ENCODE results near the gene RABL2B.

Gene RABL2B

DNA sequence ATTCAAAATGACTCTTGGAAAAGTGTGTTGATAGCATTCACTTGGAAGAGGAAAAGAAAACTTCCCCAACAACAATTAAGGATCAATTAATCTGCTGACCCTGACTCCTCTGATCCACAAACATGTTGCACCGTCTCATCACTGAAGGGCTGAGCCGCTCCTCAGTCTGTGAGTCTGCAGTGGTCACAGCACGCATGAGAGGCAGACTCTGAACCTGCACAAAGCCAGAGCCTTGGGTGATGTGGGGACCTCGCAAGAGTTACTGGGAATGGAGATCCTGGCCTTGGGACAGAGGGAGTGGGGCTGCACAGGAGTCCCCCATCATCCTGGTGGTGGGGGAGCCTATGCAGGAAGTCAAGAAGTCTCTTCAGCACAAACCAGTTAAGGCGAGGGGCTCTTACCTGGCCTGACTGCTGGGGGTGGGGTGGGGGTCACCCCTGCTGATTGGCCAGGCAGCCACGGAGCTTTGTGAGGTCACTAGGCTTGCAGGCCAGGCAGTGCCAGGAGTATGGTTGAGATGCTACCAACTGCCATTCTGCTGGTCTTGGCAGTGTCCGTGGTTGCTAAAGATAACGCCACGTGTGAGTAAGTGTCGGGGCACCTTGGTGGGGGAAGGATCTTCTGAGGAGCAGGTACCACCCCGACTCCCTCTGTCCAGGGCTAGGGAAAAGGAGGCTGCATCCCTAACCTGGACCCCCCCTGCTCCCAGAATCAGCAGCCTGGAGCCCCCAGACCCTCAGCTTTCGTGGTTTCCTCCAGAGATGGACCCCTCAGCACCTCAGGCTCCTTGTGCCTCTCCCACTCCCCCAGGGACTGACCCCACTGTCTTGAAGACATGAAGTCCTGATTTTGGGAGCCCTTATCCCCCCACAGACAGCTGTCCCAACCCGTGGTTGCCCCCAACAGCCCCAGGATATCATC lies 45.4 kb downstream of the RABL2B start, which contains the start of gene ACR:
Gene ACR, plus strand, starts transcription at position 477 of the 921 bp plus-strand sequence. Its CDS starts 32 bp downstream, at position 509.
- DNase-seq = no peak

DNA sequence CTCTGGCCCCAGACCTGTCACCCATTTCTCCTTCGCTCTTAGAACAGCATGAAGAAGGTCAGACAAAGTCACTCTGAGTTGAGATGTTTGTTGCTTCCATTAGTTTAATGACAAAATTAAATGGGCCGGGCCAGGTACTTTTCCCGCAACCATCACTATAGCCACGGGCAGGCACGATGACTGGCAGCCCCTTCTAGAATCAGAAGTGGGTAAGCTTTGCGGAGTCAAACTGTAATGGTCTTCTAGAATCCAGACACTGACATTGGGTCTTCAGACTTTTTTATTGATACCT lies 47.8 kb downstream of the RABL2B start:
- no peak for DNase-seq

DNA sequence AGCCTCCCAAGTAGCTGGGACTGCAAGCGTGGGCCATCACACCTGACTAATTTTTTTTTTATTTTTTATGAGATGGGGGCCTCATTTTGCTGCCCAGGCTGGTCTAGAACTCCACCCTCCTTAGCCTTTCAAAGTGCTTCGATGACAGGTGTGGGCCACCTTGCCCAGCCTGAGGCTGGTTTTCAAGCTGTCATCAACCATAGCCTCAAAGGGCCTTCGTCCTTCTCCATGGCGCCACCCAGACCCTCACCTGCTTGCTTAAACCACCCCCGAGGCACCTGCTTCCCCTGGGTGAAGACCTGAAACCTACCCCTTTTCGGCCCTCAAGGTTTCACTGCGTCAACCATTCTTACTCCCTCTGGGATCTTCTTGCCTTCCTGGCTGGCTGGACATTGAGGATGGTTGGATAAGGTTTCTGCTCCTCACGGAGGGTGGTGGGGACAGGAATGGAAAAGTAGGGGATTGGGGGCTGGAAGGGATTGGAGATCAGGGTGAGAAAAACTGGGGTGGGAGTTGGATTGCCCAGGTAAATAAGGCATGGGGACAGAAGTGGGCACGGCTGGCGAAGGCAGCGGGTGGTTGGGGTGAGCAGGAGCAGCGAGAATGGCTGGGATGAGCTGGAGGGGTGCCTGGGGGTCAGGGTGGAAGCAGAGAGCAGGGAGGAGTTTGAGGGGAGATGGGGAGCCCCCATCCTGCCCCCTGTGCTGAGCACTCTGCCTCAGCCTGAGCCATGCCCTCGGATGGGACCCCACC lies 48.3 kb downstream of the RABL2B start:
- DNase-seq = no peak

DNA sequence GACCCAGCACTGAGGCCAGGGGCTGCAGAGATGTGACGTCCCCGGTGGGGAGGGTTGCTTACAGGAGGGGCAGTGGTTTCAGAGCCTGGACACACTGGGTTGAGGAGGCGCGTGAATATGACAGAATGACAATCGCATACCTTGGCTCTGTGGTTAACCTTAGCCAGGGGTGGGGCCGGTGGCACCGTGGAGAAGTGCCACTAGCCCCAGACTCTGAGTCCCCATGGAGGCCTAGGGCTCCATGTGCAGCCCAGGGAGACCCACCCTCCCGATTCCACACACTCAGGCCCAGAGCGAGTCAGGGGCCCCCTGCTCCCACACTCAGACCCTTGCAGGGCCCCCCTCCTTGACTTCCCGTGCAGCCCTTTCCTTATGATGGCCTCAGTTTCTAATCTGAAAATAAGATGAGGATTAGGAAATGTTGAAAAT lies 49.1 kb downstream of the RABL2B start:
- DNase-seq = no peak

DNA sequence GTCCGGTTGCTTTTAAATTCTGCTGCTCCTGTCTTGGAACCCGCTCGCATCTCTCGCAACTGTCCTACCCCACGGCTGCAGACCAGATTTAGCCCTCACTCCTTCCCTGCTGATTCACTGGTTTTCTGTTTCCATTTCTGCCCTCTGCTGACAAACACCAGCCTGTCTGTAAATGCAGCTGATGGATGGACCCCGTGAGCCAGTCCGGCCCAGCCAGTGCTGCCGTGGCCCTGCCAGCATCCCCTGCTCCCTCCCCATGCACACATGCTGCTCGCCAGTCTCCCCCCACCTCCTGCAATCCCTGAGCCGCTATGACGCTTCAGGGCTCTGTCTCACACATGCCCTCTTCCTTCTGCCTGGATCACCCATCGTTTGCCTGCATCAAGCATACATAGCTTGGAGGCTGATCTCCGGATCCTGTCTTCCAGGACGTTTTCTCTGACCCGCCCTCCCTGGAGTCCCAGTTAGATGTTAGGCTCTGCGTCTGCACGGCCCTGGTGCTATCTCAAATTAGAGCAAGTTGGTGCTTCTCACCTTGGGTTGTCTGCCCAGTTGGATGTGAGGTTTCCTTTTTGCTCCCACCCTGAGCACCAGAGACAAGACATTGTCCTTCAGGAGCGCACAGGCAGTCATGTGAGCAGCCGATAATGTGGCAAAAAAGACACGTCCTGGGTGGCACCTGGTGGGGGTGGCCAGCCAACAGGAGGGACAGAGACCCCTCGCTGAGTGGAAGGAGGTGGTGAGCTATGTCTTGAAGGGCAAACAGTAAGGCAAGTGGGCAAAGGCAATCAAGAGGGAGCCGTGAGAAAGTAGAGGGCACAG lies 49.7 kb downstream of the RABL2B start:
- no peak for DNase-seq

DNA sequence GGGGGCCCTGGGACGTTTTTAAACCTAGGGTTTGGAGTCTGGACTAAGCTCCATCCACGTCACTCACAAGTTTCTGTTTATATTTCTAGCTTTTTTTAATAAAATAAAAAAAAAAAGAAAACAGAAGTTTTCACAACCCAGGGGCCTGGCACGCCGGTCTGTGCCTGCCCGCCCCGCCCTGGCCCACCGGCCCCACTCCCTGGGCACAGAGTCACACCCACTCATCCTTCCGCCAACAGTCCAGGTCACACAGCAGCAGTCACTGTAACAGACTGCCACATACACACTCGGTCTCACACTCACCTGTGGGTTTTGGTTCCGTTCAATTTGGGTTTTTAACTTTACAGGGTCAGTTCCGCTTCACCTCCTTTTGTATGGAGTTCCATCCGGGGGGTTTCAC lies 50.8 kb downstream of the RABL2B start:
- no peak for DNase-seq

DNA sequence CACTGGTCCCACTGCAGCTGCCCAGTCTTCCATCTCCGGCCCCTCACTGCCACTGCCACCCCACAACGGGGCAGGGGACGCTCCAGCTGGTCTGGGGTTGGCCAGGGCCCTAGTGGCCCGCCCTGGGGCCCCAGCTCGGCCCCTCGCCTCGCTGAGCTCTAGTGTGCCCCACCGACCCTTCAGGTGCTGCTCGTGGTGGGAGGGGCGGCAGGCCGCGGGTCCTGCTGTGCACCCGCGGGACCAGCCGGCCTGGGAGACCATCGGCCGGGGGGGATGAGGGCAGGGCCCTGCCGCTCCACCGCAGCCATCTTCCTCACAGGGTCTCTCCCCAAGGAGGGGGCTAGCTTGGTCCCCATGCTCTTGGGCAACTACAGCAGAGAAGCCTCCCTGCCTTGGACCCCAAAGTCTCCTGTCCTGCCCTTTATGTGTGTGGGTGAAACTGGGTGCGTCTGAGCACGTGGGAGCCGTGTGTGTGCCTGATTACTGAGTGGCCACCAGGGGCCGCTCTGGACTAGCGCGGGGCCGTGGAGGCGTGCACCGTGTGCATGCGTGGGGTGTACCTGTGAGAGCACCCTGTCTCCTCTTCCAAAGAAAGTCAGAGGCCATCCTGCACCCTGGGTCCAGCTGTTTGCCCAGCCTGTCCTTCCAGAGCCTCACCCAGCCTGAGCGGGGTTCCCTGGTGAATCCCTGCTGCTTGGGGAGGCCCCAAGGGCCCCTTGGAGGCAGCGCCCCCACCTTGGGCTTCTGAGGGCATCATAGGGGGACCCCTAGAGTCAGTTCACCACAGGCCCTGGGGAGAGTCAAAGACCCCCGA lies 51.4 kb downstream of the RABL2B start:
- peak in 1 of 2 experiments; percentile 31 for DNase-seq

DNA sequence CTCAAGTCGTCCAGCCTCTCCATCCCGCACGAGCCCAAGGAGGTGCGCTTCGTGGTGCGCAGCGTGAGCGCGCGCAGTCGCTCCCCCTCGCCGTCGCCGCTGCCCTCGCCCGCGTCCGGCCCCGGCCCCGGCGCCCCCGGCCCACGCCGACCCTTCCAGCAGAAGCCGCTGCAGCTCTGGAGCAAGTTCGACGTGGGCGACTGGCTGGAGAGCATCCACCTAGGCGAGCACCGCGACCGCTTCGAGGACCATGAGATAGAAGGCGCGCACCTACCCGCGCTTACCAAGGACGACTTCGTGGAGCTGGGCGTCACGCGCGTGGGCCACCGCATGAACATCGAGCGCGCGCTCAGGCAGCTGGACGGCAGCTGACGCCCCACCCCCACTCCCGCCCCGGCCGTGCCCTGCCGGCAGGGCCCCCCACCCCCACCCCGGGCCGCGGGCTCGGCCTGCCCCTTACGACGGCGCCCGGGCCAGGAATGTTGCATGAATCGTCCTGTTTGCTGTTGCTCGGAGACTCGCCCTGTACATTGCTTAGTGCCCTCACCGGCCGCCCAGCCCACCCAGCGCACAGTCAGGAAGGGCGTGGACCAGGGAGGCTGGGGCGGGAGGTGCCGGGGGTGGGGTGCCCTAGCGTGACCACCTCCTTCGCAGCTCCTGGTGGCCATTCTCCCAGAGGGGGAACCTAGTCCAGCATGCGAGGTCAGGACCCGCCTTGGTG lies 52.3 kb downstream of the RABL2B start:
- no peak for DNase-seq

DNA sequence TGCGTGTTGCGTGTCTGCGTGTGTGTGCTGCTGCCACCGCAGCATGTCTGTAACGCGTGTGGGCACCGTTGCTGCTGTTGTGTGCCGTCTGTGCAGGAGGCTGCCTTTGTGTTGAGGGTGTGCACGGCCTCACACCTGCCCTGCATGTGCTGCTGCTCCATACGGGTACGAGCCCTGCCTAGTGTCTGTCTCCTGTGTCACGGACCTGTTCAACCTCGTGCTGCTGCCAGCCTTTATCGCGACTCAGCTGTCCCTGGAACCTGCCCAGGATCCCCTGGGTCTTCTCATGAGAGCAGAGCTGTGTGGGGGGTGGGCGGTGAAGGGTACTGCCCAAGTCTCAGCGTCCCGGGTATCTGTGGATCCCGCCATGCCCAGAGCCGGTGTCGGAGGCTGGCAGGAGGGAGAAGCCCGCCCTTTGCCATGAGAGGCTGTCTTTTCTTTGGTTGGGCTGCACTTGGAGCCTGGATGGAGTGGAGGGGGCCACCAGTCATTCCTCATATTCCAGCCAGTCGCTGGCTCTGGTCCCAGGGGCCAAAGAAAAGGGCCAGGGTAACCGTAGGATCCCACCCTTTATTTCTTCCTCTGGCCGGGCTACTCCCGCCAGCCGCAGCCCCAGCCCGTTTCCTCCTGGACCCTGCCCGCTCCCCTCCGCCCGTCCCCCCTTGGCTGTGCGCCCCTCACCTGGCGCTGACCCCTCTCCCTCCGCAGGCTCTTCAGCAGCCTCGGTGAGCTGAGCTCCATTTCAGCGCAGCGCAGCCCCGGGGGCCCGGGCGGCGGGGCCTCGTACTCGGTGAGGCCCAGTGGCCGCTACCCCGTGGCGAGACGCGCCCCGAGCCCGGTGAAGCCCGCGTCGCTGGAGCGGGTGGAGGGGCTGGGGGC lies 53.2 kb downstream of the RABL2B start:
- DNase-seq = no peak

DNA sequence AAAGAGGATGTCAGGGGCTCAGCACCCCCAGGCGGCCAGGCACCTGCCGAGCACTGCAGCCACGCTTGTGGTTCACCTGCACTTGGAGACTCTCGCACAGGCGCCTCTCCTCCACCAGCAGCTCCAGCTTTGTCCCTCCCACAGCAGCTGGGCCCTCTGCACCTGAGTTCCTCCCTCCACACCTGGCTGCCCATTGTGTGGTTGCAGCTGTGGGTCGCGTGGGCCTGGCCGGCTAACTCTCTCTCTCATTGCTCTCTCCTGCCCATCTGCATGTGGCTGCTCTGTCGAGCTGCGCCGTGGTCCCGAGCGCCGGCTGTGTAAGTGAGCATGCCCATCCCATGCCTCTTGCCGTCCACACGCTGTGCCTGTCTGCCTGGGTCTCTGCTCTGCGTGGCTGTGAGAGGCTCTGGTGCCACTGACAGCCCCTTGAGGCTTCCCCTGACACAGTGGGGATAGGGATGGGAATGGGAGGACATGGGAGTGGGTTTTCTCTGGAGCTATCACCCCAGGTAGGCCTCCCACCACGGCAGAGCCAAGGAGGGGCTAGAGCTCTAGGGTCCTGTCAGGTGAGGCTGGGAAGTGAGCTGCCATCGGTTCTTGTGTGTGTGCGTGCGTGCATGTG lies 53.9 kb downstream of the RABL2B start:
- no peak for DNase-seq

DNA sequence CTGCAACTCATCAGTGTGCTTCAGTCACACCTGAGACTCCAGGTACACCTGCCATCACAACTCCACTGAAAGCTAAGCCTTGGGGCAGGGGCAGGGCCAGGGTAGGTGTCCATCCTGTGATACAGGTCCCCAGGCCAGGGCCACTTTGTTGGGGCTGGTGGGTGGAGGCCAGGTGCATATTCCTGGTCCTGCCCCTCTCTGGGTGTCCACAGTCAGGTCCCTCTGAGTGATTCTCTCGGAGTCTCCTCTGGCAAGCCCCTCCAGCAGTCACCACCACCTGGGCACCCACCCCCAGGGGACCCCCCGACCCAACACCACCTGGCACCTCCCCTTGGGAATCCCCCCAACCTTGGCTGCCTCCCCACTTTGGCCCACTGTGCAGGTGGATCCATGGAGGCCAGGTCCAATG lies 54.9 kb downstream of the RABL2B start:
- no peak for DNase-seq

DNA sequence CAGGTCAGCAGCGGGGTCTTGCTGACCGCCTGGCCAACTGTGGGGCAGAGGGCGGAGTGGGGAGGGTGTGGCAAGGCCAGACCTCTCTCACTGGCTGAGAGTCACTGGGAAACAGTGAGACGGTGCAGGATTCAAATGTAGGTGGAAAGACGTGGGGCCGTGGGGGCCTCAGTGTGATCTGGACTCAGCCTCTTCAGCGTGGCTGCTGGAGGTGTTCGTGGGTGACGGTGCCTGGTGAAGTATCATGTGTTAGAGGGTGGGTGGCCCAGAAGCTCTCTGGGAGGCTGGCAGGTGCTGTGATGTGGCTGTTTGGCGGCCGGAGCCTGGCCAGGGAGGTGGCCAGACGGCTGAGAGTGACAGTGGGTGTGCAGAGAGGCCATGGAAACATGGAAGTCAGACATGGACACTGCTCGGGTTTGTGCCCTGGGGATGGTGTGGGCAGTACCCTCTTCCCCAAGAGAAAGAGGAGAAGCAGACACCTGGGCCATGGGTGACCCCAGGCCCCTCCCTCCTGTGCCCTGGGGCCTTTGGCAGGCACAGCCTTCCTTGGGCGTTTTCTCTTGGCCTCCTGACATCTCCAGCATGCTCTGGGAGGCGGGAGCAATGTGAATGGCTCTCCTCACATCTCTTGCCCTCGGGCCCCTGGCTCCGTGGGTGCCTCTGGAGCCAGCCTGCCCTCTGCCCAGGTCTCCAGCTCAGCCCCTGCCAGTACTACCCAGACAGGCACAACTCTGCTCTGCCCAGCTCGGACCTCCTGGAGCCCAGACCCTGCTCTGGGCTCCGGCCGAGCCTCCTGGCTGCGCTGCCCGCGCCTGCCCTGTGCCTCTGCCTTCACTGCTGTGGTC lies 55.5 kb downstream of the RABL2B start:
- DNase-seq = no peak

DNA sequence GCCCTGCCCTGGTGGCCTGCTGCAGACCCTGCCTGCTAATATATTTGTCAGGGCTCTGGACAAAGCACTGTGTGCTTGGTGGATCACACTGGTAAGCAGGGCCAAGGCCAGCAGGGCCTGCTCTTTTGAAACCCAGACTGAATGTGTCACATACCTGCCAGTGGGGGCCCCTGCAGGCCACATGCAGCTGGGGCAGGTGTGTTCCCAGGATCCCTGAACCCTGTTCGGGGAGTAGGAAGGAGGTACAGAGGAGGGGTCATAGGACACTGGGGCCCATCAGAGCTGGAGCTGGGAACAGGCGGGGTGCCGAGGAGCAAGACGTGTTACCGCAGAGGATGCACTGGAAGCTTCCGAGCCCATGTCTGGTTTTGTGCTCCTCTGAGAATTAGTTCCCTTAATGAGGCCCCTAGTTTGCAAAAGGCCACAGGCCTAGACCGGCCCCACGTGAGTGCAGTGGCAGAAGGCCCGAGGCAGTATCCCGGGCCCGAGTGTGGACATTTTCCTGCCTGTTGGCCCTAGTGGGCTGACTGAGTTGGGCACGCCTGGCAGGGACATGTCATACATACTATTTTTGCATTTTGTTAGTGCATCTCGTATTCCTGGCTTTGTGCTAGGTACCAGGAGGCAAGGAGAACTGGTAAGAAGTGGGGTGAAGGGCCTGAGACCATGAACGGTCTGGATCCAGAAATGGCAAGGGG lies 56.6 kb downstream of the RABL2B start:
- DNase-seq = no peak

DNA sequence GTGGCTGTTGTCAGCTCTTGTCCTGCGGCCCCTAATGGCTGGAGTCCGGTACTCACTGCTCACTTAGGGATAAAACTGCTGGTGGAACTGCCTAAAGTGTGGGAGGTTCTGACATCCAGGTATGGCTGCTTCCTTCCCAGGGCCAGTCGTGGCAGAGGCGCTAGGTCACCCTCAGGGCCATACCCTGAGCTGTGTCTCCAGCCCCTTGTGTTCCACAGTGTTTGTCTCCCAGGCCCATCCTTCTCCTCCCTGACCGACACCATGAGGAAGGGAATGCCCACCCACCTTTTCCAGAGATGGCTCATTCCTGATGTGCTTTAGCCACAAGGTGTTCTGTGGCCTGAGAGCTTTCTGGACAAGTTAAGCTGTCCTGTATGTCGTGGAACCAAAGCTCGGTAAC lies 57.8 kb downstream of the RABL2B start:
- DNase-seq = no peak

DNA sequence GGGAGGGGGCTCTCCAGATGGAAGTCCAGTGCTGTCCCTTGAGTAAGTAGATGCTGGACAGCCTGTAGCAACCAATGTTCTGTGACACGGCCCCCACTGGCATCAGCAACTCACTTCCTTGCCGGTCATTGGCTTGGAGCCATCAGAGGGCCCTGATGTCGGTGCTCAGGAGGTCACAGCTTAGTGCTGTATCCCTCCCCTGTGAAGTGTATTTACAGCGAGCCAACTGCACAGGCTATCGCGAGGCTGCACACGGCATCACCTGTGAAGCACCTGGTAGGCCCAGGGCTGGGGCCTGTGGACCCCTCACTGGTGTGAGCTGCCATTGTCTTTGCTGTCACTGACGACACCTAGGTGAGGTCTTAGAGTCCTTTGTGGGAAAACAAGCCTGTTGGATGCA lies 58.8 kb downstream of the RABL2B start:
- DNase-seq = no peak

DNA sequence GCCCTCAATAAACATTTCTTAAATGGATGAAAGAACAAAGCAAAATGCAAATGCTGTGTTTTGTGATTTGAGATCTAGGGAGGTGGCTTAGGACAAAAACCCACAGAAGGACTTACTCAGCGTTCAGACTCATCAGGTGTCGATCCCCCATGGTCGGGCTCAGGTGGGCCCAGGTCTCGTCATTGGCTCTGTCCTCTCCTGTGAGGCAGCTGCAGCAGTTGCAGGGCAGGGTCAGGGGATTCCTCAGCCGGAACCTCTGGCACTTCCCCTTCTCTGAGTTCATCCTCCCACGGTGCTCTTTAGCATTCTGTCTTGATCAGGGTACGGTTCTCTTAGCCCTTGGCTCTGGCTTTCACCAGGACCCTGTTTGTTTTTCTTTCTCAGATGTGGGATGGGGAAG lies 59.4 kb downstream of the RABL2B start:
- no peak for DNase-seq

DNA sequence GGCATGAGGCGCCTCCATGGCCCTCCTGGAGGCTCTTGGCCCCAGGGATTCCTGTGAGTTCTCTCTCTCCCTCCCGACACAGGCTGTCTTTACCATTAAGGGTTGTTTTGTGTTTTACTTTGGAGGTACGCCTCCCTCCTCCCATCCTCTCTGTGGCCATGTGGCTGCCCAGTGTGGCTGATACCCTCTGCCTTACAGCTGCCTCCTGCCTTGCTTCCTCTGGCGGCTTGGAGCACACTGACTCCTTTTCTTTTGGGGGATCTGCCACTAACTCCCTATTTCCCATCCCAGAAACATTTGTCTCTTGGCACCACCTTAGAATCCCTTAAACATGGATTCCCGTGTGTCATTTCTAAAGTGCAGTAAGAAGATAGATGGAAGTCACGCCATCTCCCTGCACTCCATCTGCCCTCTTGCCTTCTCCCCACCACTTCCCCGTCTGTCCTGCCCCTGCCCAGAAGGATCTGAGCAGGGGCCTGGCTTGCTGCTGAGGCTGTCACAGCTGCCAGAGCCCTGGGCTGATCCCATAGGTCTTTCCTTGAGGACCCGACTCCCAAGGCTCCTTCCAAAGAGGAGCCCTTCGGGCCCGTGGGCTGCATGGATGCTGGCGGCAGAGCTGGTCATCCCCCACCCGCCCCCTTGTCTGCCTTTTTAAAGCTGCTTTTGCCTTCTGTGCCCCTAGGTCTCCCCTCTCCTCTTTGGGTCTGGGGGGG lies 60.6 kb downstream of the RABL2B start:
- no peak for DNase-seq
